Measurements from ENCODE around the gene SHANK3.
"Not testable (repeated sequence)": the region's sequence is repeated elsewhere in the genome, so short reads cannot be mapped to it uniquely, and the experiment has no call there.

Gene SHANK3

GRCh38 chr22:50627642-50628542 lies 44.7 kb upstream of the SHANK3 start, which contains the start of gene ARSA:
Gene ARSA (minus strand): TSS chr22:50628152. CDS start chr22:50627779, 373 bp downstream.
- peak within 1 kb of the TSS; percentile 83 for H3K27ac ChIP-seq
- TF ChIP-seq, protein P1, sequence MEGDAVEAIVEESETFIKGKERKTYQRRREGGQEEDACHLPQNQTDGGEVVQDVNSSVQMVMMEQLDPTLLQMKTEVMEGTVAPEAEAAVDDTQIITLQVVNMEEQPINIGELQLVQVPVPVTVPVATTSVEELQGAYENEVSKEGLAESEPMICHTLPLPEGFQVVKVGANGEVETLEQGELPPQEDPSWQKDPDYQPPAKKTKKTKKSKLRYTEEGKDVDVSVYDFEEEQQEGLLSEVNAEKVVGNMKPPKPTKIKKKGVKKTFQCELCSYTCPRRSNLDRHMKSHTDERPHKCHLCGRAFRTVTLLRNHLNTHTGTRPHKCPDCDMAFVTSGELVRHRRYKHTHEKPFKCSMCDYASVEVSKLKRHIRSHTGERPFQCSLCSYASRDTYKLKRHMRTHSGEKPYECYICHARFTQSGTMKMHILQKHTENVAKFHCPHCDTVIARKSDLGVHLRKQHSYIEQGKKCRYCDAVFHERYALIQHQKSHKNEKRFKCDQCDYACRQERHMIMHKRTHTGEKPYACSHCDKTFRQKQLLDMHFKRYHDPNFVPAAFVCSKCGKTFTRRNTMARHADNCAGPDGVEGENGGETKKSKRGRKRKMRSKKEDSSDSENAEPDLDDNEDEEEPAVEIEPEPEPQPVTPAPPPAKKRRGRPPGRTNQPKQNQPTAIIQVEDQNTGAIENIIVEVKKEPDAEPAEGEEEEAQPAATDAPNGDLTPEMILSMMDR (conservative IDR thresholded peaks at IDR 0.05), result peak; percentile 79
- TF ChIP-seq ZFX (IDR thresholded peaks at IDR 0.05), result 0 out of 2 replicates have a peak, but pooled peaks have one; percentile 28

GRCh38 chr22:50628543-50629134 lies 44.0 kb upstream of the SHANK3 start:
- peak overlapping the region; percentile 83 for H3K27ac ChIP-seq
- TF ChIP-seq, protein P1 (conservative IDR thresholded peaks at IDR 0.05), result no peak
- no peak for TF ChIP-seq ZFX (IDR thresholded peaks at IDR 0.05)

- H3K27ac ChIP-seq, result no peak overlapping the region
Measured at GRCh38 chr22:50630376-50630775, 42.2 kb upstream of the SHANK3 start.

GRCh38 chr22:50633086-50633485 lies 39.5 kb upstream of the SHANK3 start:
- TF ChIP-seq ZFX (IDR thresholded peaks at IDR 0.05), result no peak
- TF ChIP-seq, protein P1 (conservative IDR thresholded peaks at IDR 0.05), result no peak
- H3K27ac ChIP-seq, result no peak overlapping the region

More at GRCh38 chr22:50630376-50630775, 42.2 kb upstream of the SHANK3 start:
- TF ChIP-seq, protein P1 (conservative IDR thresholded peaks at IDR 0.05), result no peak
- no peak for TF ChIP-seq ZFX (IDR thresholded peaks at IDR 0.05)

- H3K27ac ChIP-seq, result no peak overlapping the region
- TF ChIP-seq, protein P1 (conservative IDR thresholded peaks at IDR 0.05), result no peak
- TF ChIP-seq ZFX (IDR thresholded peaks at IDR 0.05), result no peak; the same call in 1 of the 2 replicates
Measured at GRCh38 chr22:50633771-50634170, 38.9 kb upstream of the SHANK3 start.

DNA sequence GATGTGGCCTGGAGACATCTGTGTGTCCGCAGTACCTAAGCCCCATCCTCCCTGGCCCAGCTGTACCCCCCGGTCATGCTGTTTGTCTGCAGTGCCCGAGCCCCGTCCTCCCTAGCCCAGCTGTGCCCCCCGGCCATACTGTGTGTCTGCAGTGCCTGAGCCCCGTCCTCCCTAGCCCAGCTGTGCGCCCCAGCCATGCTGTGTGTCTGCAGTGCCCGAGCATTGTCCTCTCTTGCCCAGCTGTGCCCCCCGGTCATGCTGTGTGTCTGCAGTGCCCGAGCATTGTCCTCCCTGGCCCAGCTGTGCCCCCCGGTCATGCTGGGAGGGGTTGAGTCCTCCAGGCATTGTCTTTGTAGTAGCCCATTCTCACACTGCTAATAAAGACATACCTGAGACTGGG lies 37.0 kb upstream of the SHANK3 start:
- no peak for TF ChIP-seq ZFX (IDR thresholded peaks at IDR 0.05)
- TF ChIP-seq, protein P1 (conservative IDR thresholded peaks at IDR 0.05), result no peak
- no peak overlapping the region for H3K27ac ChIP-seq

- not testable (repeated sequence) for H3K27ac ChIP-seq
Measured at GRCh38 chr22:50640296-50640695, 32.3 kb upstream of the SHANK3 start.
